Measurements from ENCODE around the gene PLAC9.

GRCh38 chr10:80104066-80104926 is 28.2 kb upstream of the PLAC9 start:
- TF ChIP-seq CTCF (IDR thresholded peaks at IDR 0.05; ENCODE audit: insufficient read depth, low read length) (no peak), REST (IDR thresholded peaks at IDR 0.05; ENCODE audit: insufficient replicate concordance, low read depth) (no peak), POLR2AphosphoS5 (IDR thresholded peaks at IDR 0.05; ENCODE audit: low read depth) (no peak), SPI1 (IDR thresholded peaks at IDR 0.05; ENCODE audit: borderline replicate concordance, low read depth) (no peak)
